Right cardiac atrium (tissue), 5 donors: ENCODE measurements around the gene HS3ST6. TPM values are rescaled to one million over a fixed set of nuclear protein-coding genes. Genes with fewer than 3 reads are reported as not detected.
"Not testable (repeated sequence)": the region's sequence is repeated elsewhere in the genome, so short reads cannot be mapped to it uniquely, and the experiment has no call there.

Experiments
- ATAC-seq, 2 donors: fragments of 200-7000 bp; cut with Tn5 transposase; one replicate each; pipeline versions ENCODE4 v1.8.0 to v1.9.1; 2020; ENCODE audit warnings: moderate library complexity in 2 of 2, mild to moderate bottlenecking in 1 of 2
- DNase-seq, 3 donors: peaks; one replicate each; pipeline ENCODE4 v3.0.0-alpha.2; 2020
- H3K27ac ChIP-seq: one replicate; pipeline ENCODE4 v1.5.1; 2013; ENCODE audit warnings: mild to moderate bottlenecking, low read length, control low read depth, moderate library complexity
- H3K27me3 ChIP-seq: one replicate; pipeline ENCODE4 v1.6.1; 2013; ENCODE audit not compliant: control insufficient read depth, insufficient read depth
- H3K4me1 ChIP-seq: one replicate; pipeline ENCODE4 v1.6.1; 2013; ENCODE audit warnings: low read length; ENCODE audit not compliant: control insufficient read depth, insufficient read depth
- H3K4me3 ChIP-seq: one replicate; pipeline ENCODE4 v1.5.1; 2013; ENCODE audit warnings: low read length, control low read depth
- H3K9me3 ChIP-seq: one replicate; pipeline ENCODE4 v1.6.1; 2013; ENCODE audit warnings: low read length; ENCODE audit not compliant: control insufficient read depth
- WGBS: extraction: QIAGEN DNeasy Blood & Tissue Kit; methylation state at CpG from one replicate; pipeline ENCODE4 v1.1.7; 2013; 5-methylcytosine and 5-hydroxymethylcytosine counted together
- intact Hi-C, 4 donors: fragments of 100-400 bp; cut with DNase I; formaldehyde crosslinking; loops; one replicate each; pipeline versions ENCODE4 v1.11.0 to v1.14.0; 2022 to 2023
- polyA plus RNA-seq: library from polyadenylated mRNA; stranded (reverse); fragments of 200-250 nt; gene quantifications from one replicate; pipeline ENCODE4 v1.2.3, GENCODE V29; 2013
- total RNA-seq, 4 donors: library from RNA; stranded (reverse); fragmentation: NEBNext Ultra II Directional; extraction: Animal tissue kit (Norgen Biotek cat#: 25700); gene quantifications; one replicate each; pipeline ENCODE4 v1.2.1, GENCODE V29; 2021
- donor health status: healthy with polysubstance abuse.
- donor health status: DM: no; HTN: yes; CAD: no.
- donor health status: DM: no; HTN: no; CAD: no.
- donor health status: DM: no; HTN: yes; CAD: no; lungs with severe emphysema.
- donor health status: DM: yes; HTN: yes; CAD: no.

HS3ST6 gene
- total and polyA plus RNA-seq, 5 donors, result not detected

- ATAC-seq (no peak), DNase-seq (no peak)
- Histone ChIP-seq H3K27me3 (no peaks in the 10 kb centered on the region), H3K4me3 (no peak overlapping the region), H3K27ac (no peak overlapping the region), H3K4me1 (peaks cover 5% of the 10 kb centered on the region), H3K9me3 (no peaks in the 10 kb centered on the region)
- intact Hi-C loops, result no loop called here
- 84% methylated on average over 19 of the region's 19 CpGs for WGBS
Observed at GRCh38 chr16:1945559-1946391, 27.6 kb upstream of the HS3ST6 start.

- H3K9me3 ChIP-seq, result no peaks in the 10 kb centered on the region
- DNase-seq (no peak), ATAC-seq (no peak)
- H3K4me3 ChIP-seq, result no peak overlapping the region
- H3K4me1 ChIP-seq, result peaks cover 5% of the 10 kb centered on the region
- H3K27ac ChIP-seq, result no peak overlapping the region
- intact Hi-C loops, result no loop called here
- WGBS, result 92% methylated on average over 21 of the region's 21 CpGs
- no peaks in the 10 kb centered on the region for H3K27me3 ChIP-seq
Observed at GRCh38 chr16:1944612-1945199, 26.5 kb upstream of the HS3ST6 start.

GRCh38 chr16:1942810-1943726 lies 24.9 kb upstream of the HS3ST6 start, which contains the start of gene MSRB1:
MSRB1 (minus strand) TSS chr16:1943199; CDS start chr16:1943156, 43 bp downstream.
- 1% methylated on average over 77 of the region's 77 CpGs for WGBS
- peak; percentile 96 for ATAC-seq
- no peaks in the 10 kb centered on the region for H3K27me3 ChIP-seq
- H3K4me1 ChIP-seq, result peaks cover 5% of the 10 kb centered on the region
- no peaks in the 10 kb centered on the region for H3K9me3 ChIP-seq
- H3K27ac ChIP-seq, result peak within 1 kb of the TSS; percentile 69
- intact Hi-C loops, result no loop called here
- DNase-seq, result peak; percentile 100
- H3K4me3 ChIP-seq, result peak within 1 kb of the TSS; percentile 78

GRCh38 chr16:1942047-1942809 lies 24.0 kb upstream of the HS3ST6 start:
- peaks cover 5% of the 10 kb centered on the region for H3K4me1 ChIP-seq
- H3K27me3 ChIP-seq, result no peaks in the 10 kb centered on the region
- H3K27ac ChIP-seq, result peak overlapping the region; percentile 22
- peak; percentile 2 to 4 for ATAC-seq
- no peak for DNase-seq
- peak overlapping the region; percentile 78 for H3K4me3 ChIP-seq
- WGBS, result 19% methylated on average over 17 of the region's 17 CpGs
- intact Hi-C loops, result no loop called here
- H3K9me3 ChIP-seq, result no peaks in the 10 kb centered on the region

- intact Hi-C loops, result no loop called here
- ATAC-seq (no peak), DNase-seq (peak in 1 of 3 donors; percentile 69)
- 87% methylated on average over 30 of the region's 30 CpGs for WGBS
- Histone ChIP-seq H3K4me1 (peaks cover 5% of the 10 kb centered on the region), H3K4me3 (no peak overlapping the region), H3K27me3 (no peaks in the 10 kb centered on the region), H3K9me3 (no peaks in the 10 kb centered on the region), H3K27ac (no peak overlapping the region)
Observed at GRCh38 chr16:1941162-1942046, 23.2 kb upstream of the HS3ST6 start.

- intact Hi-C loops, result no loop called here
- 89% methylated on average over 23 of the region's 23 CpGs for WGBS
- H3K4me1 ChIP-seq, result peaks cover 5% of the 10 kb centered on the region
- H3K27me3 ChIP-seq, result no peaks in the 10 kb centered on the region
- H3K27ac ChIP-seq, result no peak overlapping the region
- H3K9me3 ChIP-seq, result no peaks in the 10 kb centered on the region
- no peak overlapping the region for H3K4me3 ChIP-seq
- no peak for ATAC-seq
- peak in 1 of 3 donors; percentile 43 for DNase-seq
Observed at GRCh38 chr16:1940273-1941161, 22.3 kb upstream of the HS3ST6 start.

GRCh38 chr16:1939833-1940232 lies 21.6 kb upstream of the HS3ST6 start:
- DNase-seq, H3K27me3 ChIP-seq, intact Hi-C loops, ATAC-seq, H3K27ac ChIP-seq, H3K4me1 ChIP-seq, H3K4me3 ChIP-seq, H3K9me3 ChIP-seq: not testable (repeated sequence)
- WGBS, result 97% methylated on average over 8 of the region's 8 CpGs

- H3K4me1 ChIP-seq, result peaks cover 5% of the 10 kb centered on the region
- H3K4me3 ChIP-seq, result no peak overlapping the region
- no peak overlapping the region for H3K27ac ChIP-seq
- WGBS, result 92% methylated on average over 17 of the region's 17 CpGs
- ATAC-seq (no peak), DNase-seq (peak in 1 of 3 donors; percentile 13)
- intact Hi-C loops, result no loop called here
- no peaks in the 10 kb centered on the region for H3K9me3 ChIP-seq
- H3K27me3 ChIP-seq, result no peaks in the 10 kb centered on the region
Observed at GRCh38 chr16:1938910-1939309, 20.7 kb upstream of the HS3ST6 start.

- intact Hi-C loops, result no loop called here
- WGBS, result 90% methylated on average over 10 of the region's 10 CpGs
- H3K27ac ChIP-seq, result no peak overlapping the region
Observed at GRCh38 chr16:1938316-1938715, 20.1 kb upstream of the HS3ST6 start.

More at GRCh38 chr16:1938316-1938715, 20.1 kb upstream of the HS3ST6 start:
- DNase-seq (peak in 2 of 3 donors; percentile 64 to 68), ATAC-seq (no peak)
- H3K9me3 ChIP-seq, result no peaks in the 10 kb centered on the region
- peaks cover 5% of the 10 kb centered on the region for H3K4me1 ChIP-seq
- no peak overlapping the region for H3K4me3 ChIP-seq
- H3K27me3 ChIP-seq, result no peaks in the 10 kb centered on the region
